ENCODE data around the gene FCN1. TPM values are rescaled to one million over a fixed set of nuclear protein-coding genes. Genes with fewer than 3 reads are reported as not detected.

The FCN1 gene
- total RNA-seq, 1 donor from 2014 or later = not detected

Small RNA genes lying within 50 kb of the gene (small RNA-seq; reads per million reads assigned to genes)
- not detected for gene AL603650.1

Other genes with a start within 250 kb of the FCN1 start
- not detected in 2 replicates for gene FCN2, start 37.1 kb downstream of the FCN1 start, total RNA-seq (ENCODE audit: low replicate concordance)
- gene OLFM1, start 169.8 kb upstream of the FCN1 start, total RNA-seq (ENCODE audit: low replicate concordance) = 4.0 and 6.6 TPM in 2 replicates